Stimulated activated CD8-positive, alpha-beta memory T cell treated with anti-CD3 and anti-CD28 coated beads, Interleukin-7, amount 100 ng/mL, for 1 hour (primary cell): ENCODE measurements around the gene PRAMEF12.
"Not testable (repeated sequence)": the region's sequence is repeated elsewhere in the genome, so short reads cannot be mapped to it uniquely, and the experiment has no call there.

Source experiments
- DNase-seq, 2 donors: peaks; one replicate each; pipeline ENCODE4 v3.0.0-alpha.2; 2020; ENCODE audit warnings: low read depth in 2 of 2

PRAMEF12 gene

DNA sequence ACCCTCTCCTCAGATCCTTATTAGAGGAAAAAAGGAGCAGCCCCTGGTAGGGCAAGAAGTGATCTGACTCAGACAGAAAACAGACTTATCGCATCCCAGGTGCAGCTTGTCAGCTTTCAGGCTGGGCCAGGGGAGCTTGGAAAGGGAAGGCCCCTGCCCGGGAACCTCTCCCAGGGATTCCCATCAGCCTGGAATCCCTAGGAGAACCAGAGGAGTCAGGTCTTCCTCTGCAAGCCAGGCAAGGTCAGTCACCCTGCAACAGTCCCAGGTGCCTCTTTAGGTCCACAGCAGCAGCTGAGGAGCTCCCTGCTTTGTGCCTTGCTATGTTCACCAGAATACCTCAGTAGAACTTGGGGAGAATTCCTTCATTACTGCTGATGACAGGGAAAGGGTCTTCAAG lies 2.9 kb upstream of the PRAMEF12 start:
- no peak for DNase-seq

GRCh38 chr1:12771186-12771585 lies 2.4 kb upstream of the PRAMEF12 start:
- no peak for DNase-seq

GRCh38 chr1:12772520-12772919 lies 1.0 kb upstream of the PRAMEF12 start:
- no peak for DNase-seq

DNA sequence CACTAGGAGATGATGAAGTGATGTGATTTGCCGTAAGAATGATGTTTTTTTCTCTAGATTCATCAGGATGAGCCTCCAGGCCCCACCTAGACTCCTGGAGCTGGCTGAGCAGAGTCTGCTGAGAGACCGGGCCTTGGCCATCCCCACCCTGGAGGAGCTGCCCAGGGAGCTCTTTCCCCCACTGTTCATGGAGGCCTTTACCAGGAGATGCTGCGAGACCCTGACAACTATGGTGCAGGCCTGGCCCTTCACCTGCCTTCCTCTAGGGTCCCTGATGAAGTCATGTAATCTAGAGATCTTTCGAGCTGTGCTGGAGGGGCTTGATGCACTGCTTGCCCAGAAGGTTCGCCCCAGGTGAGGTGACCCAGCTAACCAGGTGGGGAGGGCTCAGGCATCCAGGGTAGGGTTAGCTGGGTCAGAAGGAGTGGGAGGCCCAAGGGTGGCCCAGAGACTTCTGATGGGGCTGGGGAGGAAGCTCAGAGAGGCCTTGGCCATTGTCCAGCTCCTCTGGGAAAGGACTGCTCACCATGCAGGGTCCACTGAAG lies 1.3 kb downstream of the PRAMEF12 start:
- no peak for DNase-seq

- no peak for DNase-seq
These were observed 1.9 kb downstream of the PRAMEF12 start for GRCh38 chr1:12775443-12775842.

DNA sequence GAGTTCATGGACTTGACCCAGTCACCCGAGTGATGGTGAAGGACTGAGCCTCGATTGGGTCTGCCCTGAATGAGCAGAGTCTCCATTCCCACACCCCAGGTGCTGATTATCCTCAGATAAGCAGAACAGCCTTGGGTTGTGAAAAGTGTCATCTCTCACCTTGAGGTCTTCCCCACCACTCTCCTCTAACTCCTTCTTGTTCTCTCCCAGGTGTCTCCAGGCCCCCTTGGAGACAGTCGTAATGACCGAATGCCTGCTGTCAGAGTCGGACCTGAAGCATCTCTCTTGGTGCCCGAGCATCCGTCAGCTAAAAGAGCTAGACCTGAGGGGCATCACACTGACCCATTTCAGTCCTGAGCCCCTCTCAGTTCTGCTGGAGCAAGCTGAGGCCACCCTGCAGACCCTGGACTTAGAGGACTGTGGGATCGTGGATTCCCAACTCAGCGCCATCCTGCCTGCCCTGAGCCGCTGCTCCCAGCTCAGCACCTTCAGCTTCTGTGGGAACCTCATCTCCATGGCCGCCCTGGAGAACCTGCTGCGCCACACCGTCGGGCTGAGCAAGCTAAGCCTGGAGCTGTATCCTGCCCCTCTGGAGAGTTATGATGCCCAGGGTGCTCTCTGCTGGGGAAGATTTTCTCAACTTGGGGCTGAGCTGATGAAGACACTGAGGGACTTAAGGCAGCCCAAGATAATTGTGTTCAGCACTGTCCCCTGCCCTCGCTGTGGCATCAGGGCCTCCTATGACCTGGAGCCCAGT lies 3.4 kb downstream of the PRAMEF12 start:
- no peak for DNase-seq

- no peak for DNase-seq
These were observed 4.5 kb downstream of the PRAMEF12 start for GRCh38 chr1:12778061-12778460.

- no peak for DNase-seq
These were observed 5.4 kb downstream of the PRAMEF12 start for GRCh38 chr1:12778907-12779306.

DNA sequence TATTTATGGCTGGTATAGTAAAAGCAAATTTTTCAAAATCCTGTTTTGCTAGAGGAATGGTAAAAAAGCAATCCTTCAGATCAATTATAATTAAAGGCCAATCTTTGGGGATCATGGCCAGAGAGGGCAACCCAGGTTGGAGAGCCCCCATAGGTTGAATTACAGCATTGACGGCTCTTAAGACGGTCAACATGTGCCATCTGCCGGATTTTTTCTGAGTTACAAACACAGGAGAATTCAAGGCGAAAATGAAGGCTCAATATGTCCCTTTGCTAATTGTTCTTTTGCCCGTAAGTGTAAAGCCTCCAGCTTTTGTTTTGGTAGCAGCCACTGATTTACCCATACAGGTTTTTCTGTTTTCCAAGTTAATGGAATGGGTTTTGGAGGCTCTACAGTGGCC lies 8.0 kb downstream of the PRAMEF12 start:
- DNase-seq: not testable (repeated sequence)

DNA sequence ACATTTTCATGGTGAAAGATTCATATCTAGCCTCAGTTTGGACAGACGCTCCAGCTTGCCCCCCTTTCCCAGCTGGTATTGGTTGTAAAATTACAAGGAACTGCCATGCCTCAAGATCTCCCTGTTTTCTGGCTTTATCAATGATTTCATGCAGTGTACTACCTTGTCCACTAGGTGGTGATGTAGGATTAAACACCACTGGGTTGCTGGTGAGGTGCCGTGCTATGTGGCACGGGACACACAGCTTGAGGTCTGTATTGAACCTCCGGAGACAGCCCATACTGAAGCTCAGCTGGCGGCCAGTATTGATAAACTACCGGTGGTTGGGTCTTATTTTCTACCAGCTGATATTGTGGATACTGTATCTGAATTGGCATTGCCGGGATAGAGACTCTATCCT lies 10.2 kb downstream of the PRAMEF12 start:
- not testable (repeated sequence) for DNase-seq

DNA sequence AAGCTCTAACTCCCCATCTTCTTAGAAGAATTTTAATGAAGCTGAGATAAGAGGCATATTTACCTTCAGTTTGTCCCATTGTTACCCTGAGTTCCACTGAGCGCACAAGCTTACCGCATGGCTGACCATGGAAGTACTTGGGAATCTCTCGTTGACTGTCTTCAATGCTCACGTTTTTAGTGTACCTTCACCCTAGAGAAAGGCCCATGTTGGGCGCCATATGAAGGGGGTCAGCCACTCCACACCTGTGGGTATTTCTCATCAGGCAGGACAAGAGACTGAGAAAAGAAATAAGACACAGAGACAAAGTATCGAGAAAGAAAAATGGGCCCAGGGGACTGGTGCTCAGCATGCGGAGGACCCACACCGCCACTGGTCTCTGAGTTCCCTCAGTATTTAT lies 11.2 kb downstream of the PRAMEF12 start:
- not testable (repeated sequence) for DNase-seq

- DNase-seq: not testable (repeated sequence)
These were observed 17.6 kb downstream of the PRAMEF12 start, which contains the start of gene PRAMEF1 for GRCh38 chr1:12791097-12791496. PRAMEF1 (plus strand) TSS chr1:12791397; CDS start chr1:12793228, 1,831 bp downstream.

- no peak for DNase-seq
These were observed 25.4 kb downstream of the PRAMEF12 start for GRCh38 chr1:12798911-12799310.

DNA sequence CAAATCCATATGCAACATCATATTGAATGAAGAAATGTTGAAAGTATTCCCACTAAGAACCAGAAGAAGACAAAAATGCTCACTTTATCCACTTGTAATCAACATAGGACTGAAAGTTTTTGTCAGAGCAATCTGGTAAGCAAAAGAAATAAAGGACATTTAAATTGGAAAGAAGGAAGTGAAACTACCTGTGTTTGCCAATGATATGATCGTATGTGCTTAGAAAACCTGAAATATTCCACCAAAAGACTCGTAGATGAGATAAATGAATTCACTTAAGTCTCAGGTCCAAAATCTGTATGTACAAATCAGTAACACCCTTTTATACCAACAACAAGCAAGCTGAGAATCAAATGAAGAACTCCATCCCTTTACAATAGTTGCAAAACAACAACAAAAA lies 26.2 kb downstream of the PRAMEF12 start:
- no peak for DNase-seq

- DNase-seq: no peak
These were observed 36.4 kb downstream of the PRAMEF12 start for GRCh38 chr1:12809933-12810332.

DNA sequence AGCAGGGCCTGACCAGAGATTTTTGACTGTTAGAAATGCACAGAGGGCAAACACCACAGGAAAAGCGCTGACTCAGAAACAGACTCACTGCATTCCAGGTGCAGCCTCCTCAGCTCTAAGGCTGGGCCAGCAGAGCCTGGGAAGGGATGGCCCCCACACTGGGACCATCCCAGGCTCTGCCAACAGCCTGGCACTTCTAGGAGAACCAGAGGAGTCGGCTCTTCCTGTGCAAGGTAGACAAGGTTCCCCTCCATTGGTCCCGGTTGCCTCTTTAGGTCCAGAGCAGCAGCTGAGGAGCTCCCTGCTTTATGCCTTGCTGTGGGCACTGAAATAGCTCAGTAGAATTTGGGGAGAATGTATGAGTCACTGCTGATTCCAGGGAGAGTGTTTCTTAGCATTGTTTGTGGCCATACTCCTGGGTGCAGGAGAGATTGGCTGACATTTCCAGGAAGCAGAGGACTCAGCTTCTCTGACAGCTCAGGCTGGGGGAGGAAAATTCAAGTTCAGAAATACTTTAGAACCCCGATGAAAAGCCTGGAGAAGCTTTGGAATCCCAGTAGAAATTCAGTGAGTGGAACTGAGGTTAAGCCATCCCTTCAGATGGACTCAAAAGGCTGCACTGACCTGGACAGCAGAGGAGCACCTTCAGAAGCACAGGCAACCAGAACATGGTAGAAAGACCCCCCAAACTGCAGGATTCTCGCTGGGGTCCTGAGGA lies 37.3 kb downstream of the PRAMEF12 start:
- DNase-seq: no peak

- no peak for DNase-seq
These were observed 37.9 kb downstream of the PRAMEF12 start for GRCh38 chr1:12811409-12811784.

- not testable (repeated sequence) for DNase-seq
These were observed 45.5 kb downstream of the PRAMEF12 start for GRCh38 chr1:12819061-12819460.
